Measurements from ENCODE around the gene TTYH1.

Gene TTYH1

GRCh38 chr19:54418930-54419800 lies 3.9 kb downstream of the TTYH1 start:
- no peak for FAIRE-seq

GRCh38 chr19:54420068-54420382 lies 4.8 kb downstream of the TTYH1 start:
- no peak for DNase-seq (ENCODE audit: insufficient read length)
- TF ChIP-seq POLR2AphosphoS5 (IDR thresholded peaks at IDR 0.05; ENCODE audit: low read depth, low read length) (no peak), TAF1 (IDR thresholded peaks at IDR 0.05; ENCODE audit: borderline replicate concordance, low read depth, low read length) (no peak)
- no peak for FAIRE-seq

More at GRCh38 chr19:54418930-54419800, 3.9 kb downstream of the TTYH1 start:
- DNase-seq (ENCODE audit: insufficient read length) = no peak
- TF ChIP-seq POLR2AphosphoS5 (IDR thresholded peaks at IDR 0.05; ENCODE audit: low read depth, low read length) (no peak), TAF1 (IDR thresholded peaks at IDR 0.05; ENCODE audit: borderline replicate concordance, low read depth, low read length) (no peak), POLR2A (IDR thresholded peaks at IDR 0.05; ENCODE audit: low read depth, low read length) (no peak)

DNA sequence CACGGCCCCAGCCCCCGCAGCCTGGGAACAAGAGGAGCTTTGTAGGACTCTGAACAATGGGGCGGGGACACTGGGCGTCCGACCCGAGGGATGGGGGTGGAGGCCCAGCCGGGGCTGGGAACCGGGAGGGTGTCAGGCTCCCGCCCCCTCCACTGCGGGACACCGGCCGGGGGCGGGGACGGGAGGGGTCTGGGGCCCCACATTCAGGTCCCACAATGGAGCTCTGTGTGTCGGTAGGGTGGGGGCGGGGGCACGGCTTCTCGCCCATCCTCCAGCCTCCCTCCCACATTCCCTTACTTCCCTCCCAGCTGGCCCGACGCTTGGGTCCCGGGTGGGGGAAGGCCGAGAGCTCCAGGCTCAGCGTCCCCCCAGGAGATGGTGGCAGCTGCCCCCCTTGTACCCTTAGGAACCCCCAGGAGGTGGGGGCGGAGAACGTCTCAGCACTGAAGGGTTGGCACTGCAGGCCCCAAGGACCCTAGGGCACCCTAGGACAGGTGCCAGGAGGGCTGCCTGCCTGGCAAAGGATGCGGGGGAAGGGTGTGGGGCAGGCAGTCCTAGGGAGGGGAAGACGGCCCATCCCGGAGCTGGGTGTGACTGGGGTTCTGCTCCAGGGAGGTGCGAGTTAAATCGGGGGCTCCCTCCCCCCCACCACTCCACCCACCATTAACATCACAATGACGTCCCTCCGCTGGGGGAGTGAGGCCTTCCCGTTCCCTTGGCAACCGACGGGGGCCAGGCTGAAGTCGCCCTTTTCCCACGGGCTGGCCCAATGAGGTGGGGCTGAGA lies 5.3 kb downstream of the TTYH1 start:
- FAIRE-seq (no peak), DNase-seq (ENCODE audit: insufficient read length) (no peak)
- TF ChIP-seq POLR2A (IDR thresholded peaks at IDR 0.05; ENCODE audit: low read depth, low read length) (no peak), TAF1 (IDR thresholded peaks at IDR 0.05; ENCODE audit: borderline replicate concordance, low read depth, low read length) (no peak), POLR2AphosphoS5 (IDR thresholded peaks at IDR 0.05; ENCODE audit: low read depth, low read length) (no peak)

DNA sequence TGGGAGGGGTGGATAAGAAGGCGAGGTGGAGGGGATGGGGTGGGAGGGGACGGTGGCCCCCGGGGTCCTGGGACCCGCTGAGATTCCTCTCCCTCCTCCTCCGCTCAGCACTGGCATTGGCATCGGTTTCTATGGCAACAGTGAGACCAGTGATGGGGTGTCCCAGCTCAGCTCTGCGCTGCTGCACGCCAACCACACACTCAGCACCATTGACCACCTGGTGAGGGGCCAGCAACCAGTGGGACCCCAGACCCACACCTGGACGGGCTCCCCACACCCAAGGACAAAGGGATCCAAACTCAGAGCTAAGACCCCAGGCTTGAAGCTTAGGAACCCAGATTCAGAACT lies 5.9 kb downstream of the TTYH1 start:
- TF ChIP-seq POLR2A (IDR thresholded peaks at IDR 0.05; ENCODE audit: low read depth, low read length) = no peak
- no peak for TF ChIP-seq TAF1 (IDR thresholded peaks at IDR 0.05; ENCODE audit: borderline replicate concordance, low read depth, low read length)
- TF ChIP-seq POLR2AphosphoS5 (IDR thresholded peaks at IDR 0.05; ENCODE audit: low read depth, low read length) = no peak
- DNase-seq (ENCODE audit: insufficient read length) = no peak
- no peak for FAIRE-seq

DNA sequence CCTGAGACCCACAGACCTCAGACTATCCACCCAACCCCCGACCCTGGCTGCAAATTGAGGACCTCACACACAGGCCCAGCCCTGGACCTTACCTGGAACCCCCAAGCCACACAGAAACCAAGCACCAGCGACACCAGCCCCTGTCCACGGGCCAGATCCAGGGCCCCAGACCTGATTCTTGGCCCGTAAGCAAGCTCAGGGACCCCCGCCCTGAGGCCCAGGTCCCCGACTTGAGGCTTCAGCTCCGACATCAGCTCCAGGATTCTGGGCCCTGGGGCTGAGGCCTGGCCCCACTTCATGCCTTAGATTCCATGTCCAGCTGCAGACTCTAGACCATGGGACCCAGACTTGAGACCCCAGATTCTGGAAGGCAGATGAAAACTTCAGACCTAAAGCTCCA lies 6.3 kb downstream of the TTYH1 start:
- TF ChIP-seq TAF1 (IDR thresholded peaks at IDR 0.05; ENCODE audit: borderline replicate concordance, low read depth, low read length) (no peak), POLR2AphosphoS5 (IDR thresholded peaks at IDR 0.05; ENCODE audit: low read depth, low read length) (no peak), POLR2A (IDR thresholded peaks at IDR 0.05; ENCODE audit: low read depth, low read length) (no peak)
- FAIRE-seq (no peak), DNase-seq (ENCODE audit: insufficient read length) (no peak)

- no peak for DNase-seq (ENCODE audit: insufficient read length)
- TF ChIP-seq POLR2A (IDR thresholded peaks at IDR 0.05; ENCODE audit: low read depth, low read length) (no peak), POLR2AphosphoS5 (IDR thresholded peaks at IDR 0.05; ENCODE audit: low read depth, low read length) (no peak), TAF1 (IDR thresholded peaks at IDR 0.05; ENCODE audit: borderline replicate concordance, low read depth, low read length) (no peak)
- no peak for FAIRE-seq
These were observed 6.9 kb downstream of the TTYH1 start for GRCh38 chr19:54422136-54422535.

DNA sequence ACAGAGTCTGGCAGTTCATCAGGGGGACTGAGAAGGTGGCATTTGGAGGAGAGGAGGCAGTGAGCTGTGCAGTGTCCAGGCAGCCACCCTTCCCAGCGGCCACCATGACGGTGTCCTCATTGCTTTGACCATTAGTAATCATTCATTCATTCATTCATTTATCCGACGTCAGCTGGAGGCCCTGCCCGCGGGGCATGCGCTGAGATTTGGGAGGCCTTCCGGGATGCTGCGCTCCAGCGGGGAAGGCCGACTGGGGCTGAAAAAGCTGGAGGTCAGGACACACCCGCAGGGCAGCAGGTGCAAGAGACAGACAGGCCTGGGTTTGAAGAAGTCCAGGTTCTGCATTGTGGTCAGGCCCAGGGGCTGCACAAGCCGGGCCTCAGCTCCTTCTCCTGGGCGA lies 8.9 kb downstream of the TTYH1 start:
- no peak for TF ChIP-seq POLR2AphosphoS5 (IDR thresholded peaks at IDR 0.05; ENCODE audit: low read depth, low read length)
- TF ChIP-seq POLR2A (IDR thresholded peaks at IDR 0.05; ENCODE audit: low read depth, low read length) = no peak
- TF ChIP-seq TAF1 (IDR thresholded peaks at IDR 0.05; ENCODE audit: borderline replicate concordance, low read depth, low read length) = no peak
- DNase-seq (ENCODE audit: insufficient read length) = no peak
- no peak for FAIRE-seq

- no peak for TF ChIP-seq POLR2AphosphoS5 (IDR thresholded peaks at IDR 0.05; ENCODE audit: low read depth, low read length)
- no peak for TF ChIP-seq TAF1 (IDR thresholded peaks at IDR 0.05; ENCODE audit: borderline replicate concordance, low read depth, low read length)
- TF ChIP-seq POLR2A (IDR thresholded peaks at IDR 0.05; ENCODE audit: low read depth, low read length) = no peak
- DNase-seq (ENCODE audit: insufficient read length) (no peak), FAIRE-seq (no peak)
These were observed 9.6 kb downstream of the TTYH1 start for GRCh38 chr19:54424660-54425381.

DNA sequence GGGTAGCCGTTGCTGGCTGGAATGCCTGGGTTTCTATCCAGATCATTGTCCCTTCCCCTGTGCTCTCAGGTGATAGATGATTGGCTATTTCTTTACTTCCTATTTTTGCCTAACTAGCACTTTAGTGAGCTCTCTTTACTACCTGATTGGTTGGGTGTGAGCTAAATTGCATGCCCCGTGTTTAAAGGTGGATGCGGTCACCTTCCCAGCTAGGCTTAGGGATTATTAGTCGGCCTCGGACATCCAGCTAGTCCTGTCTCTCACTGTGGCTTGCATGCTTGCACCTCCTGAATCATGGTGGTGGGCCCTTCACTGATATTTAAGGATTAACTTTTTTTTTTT lies 10.1 kb downstream of the TTYH1 start:
- TF ChIP-seq POLR2A (IDR thresholded peaks at IDR 0.05; ENCODE audit: low read depth, low read length) (no peak), POLR2AphosphoS5 (IDR thresholded peaks at IDR 0.05; ENCODE audit: low read depth, low read length) (no peak), TAF1 (IDR thresholded peaks at IDR 0.05; ENCODE audit: borderline replicate concordance, low read depth, low read length) (no peak)
- DNase-seq (ENCODE audit: insufficient read length) (no peak), FAIRE-seq (no peak)

GRCh38 chr19:54426291-54426931 lies 11.1 kb downstream of the TTYH1 start:
- DNase-seq (ENCODE audit: insufficient read length) (no peak), FAIRE-seq (no peak)
- TF ChIP-seq TAF1 (IDR thresholded peaks at IDR 0.05; ENCODE audit: borderline replicate concordance, low read depth, low read length) = no peak
- TF ChIP-seq POLR2A (IDR thresholded peaks at IDR 0.05; ENCODE audit: low read depth, low read length) = no peak
- TF ChIP-seq POLR2AphosphoS5 (IDR thresholded peaks at IDR 0.05; ENCODE audit: low read depth, low read length) = no peak

- FAIRE-seq = no peak
- no peak for TF ChIP-seq POLR2A (IDR thresholded peaks at IDR 0.05; ENCODE audit: low read depth, low read length)
- no peak for TF ChIP-seq POLR2AphosphoS5 (IDR thresholded peaks at IDR 0.05; ENCODE audit: low read depth, low read length)
These were observed 12.3 kb downstream of the TTYH1 start for GRCh38 chr19:54427586-54427985.

More at GRCh38 chr19:54427586-54427985, 12.3 kb downstream of the TTYH1 start:
- no peak for DNase-seq (ENCODE audit: insufficient read length)
